Activated gamma-delta T cell treated with Interleukin-2 at 50 U/mL for 16 hours (primary cell): ENCODE measurements around the gene NR2C2.

Source experiments
- DNase-seq: peaks from one replicate; pipeline ENCODE4 v3.0.0-alpha.2; 2020

The NR2C2 gene

GRCh38 chr3:15065550-15066007, 118.2 kb downstream of the NR2C2 start:
- DNase-seq, result no peak

DNA sequence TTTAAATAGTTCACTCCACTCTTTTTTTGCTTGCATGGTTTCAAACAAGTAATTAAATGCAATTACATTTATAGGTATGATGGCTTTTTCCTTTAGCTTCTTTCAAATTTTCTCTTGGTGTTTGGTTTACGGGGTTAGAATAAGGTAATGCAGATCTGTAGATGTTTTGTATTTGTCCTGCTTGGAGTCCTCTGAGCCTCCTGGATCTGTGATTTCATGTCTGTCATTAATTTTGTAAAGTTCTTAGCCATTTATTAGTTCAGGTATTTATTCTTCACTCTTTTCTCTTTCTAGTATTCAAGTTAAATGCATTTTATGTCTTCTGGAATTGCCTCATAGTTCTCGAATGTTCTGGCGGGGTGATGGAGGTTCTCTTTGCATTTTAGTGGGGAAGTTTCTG, 119.1 kb downstream of the NR2C2 start:
- DNase-seq, result no peak

DNA sequence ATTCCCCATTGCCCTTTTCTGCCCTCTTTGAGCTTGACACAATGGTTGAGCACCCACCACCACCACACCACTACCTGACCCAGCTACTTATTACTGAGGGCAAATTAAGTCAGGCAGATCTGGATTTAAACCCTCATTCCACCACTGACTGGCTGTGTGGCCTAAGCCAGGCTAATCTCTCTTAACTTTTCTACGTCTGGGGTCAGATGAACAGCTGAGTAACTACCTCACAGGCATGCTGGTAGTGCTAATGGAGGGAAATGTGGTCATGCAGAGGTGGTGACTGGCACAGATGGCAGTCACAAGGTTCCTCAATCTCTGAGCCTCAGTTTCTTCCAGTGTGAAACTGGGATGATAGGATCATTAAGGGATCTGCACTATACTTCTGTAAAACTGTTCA, 122.1 kb downstream of the NR2C2 start:
- no peak for DNase-seq

DNA sequence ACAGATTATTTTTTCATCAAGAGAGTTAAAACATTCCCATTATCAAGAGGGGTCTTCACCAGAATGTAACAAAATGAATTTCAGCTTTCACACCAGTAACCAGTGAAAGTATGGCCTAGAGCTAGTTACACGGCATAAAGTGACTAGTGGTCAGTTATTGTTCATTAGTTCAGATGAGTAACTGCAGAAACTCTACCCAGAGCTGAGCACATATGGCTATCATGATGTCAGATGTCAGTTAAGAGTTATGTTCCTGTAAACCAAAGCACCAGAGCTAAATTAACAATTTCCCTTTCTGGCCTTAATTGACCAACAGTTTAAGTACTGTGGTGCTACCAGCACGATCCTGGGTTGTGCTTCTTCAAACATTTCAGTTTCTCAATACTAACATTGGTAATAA, 124.3 kb downstream of the NR2C2 start:
- no peak for DNase-seq

- DNase-seq, result no peak
Measured at GRCh38 chr3:15074500-15074899, 127.1 kb downstream of the NR2C2 start.

DNA sequence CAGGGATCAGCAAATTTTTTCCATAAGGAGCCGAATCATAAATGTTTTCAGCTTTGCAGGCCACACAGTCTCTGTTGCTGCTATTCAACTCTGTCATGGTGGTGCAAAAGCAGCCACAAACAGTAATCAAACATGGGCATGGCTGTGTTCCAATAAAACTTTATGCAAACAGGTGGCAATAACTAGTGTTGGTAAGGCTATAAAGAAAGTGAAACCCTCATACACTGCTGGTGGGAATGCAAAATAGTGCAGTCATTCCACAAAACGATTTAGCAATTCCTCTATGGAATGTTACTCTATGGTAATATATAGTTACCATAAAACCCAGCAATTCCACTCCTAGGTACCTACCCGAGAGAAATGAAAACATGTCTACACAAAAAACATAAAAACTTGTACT, 131.7 kb downstream of the NR2C2 start:
- no peak for DNase-seq

- no peak for DNase-seq
Measured at GRCh38 chr3:15081960-15082664, 134.7 kb downstream of the NR2C2 start.

GRCh38 chr3:15083252-15083651, 135.9 kb downstream of the NR2C2 start:
- no peak for DNase-seq

DNA sequence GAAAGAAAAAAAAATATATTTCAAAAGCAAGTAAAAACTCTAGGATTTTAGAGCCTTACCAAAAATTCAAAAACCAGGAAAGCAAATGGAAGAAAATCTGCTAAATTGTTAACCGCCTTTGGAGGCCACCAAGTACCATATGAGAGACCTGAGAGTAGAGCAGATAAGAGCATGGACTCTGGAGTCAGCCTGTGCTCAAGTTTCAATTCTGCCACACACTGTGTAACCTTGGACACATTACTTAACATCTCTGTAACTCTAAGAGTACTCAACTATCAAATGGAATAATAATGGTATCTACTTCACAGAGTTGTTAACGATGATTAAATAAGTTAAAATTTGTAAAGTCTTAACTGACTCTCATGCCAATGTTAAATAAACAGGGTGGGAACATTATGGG, 138.9 kb downstream of the NR2C2 start:
- DNase-seq, result no peak

GRCh38 chr3:15086699-15087098, 139.3 kb downstream of the NR2C2 start:
- DNase-seq, result no peak

DNA sequence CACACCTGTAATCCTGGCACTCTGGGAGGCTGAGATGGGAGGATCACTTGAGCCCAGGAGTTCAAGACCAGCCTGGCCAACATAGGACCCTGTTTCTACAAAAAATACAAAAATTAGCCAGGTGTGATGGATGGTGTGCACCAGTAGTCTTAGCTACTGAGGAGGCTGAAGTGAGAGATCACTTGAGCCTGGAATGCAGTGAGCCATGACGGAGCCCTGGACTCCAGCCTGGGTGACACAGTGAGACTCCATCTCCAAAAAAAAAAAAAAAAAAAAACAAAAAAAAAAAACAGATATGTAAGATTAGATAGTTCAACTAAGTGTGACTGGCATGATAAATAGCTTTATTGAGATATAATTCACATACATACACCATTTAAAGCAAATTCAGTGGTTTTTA, 141.8 kb downstream of the NR2C2 start:
- no peak for DNase-seq

GRCh38 chr3:15091575-15091974, 144.2 kb downstream of the NR2C2 start:
- DNase-seq, result no peak

- DNase-seq, result no peak
Measured at GRCh38 chr3:15092686-15093085, 145.3 kb downstream of the NR2C2 start.

DNA sequence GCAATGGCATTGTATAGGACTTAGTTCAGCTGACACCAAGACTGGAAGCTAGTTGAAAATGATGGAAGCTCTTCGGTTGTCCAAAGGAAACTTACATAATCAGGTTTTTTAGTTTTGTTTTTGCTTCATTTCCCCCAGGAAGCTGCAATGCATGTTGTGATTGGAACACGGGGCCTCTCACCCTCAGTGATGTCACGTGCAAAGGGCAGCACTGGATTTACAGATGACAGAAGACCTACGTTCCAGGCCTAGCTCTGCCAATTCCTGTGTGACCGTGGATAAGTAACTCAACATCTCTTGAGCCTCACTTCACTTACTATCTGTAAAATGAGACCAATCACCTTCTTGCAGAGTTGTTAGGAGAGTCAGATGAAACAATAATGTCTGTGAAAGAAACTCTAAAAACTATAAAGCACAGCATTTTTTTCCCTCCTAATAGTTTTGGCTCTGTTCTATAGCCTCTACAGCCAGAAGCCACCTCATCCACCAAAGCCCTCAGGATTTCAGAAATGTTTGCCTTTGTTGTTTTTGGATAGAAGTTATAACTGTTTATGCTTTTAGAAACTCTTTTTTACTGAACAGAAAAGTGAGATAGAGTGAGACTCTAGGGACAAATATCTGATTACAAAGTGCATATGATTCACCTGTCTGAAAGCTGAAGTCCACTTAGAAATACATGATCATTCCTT, 146.9 kb downstream of the NR2C2 start:
- DNase-seq, result no peak

DNA sequence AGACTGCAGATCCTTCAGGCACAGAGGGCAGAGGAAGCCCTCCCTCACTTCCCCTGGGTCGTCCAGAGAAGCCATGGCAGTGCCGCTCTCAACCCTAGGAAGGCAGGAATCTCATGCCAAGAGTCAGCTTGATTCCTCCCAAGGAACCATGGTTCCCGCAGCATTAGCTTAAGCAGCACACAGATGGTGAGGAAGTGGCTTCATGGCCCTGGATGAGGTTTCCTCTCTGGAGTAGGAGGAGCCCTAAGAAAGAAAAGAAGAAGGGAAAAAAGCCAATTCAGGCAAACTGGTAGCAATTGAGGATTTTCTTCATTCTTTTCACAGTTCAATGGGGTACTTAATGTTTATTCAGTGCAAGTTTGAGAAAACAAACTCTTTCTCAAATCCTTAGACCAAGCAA, 148.7 kb downstream of the NR2C2 start:
- DNase-seq, result no peak

GRCh38 chr3:15097891-15098290, 150.5 kb downstream of the NR2C2 start:
- peak; percentile 9 for DNase-seq
